Neuronal stem cell (in vitro differentiated cells): ENCODE measurements around the gene ARG2.

Source experiments
- DNase-seq: peaks from one replicate; pipeline ENCODE4 v3.0.0-alpha.2; 2013; ENCODE audit warnings: low spot score
- H2AFZ ChIP-seq: one replicate; pipeline ENCODE4 v1.6.1; 2013; ENCODE audit warnings: mild to moderate bottlenecking, low read length, inconsistent platforms
- H2AK5ac ChIP-seq: 2 replicates; pipeline ENCODE4 v1.6.1; 2013; ENCODE audit warnings: low read depth, mild to moderate bottlenecking, inconsistent platforms, low read length, moderate library complexity, mixed read lengths
- H2BK120ac ChIP-seq: 2 replicates; pipeline ENCODE4 v1.6.1; 2013; ENCODE audit warnings: low read depth, mild to moderate bottlenecking, inconsistent platforms, low read length, moderate library complexity, mixed read lengths
- H2BK12ac ChIP-seq: one replicate; pipeline ENCODE4 v1.6.1; 2013; ENCODE audit warnings: low read length, inconsistent platforms
- H2BK15ac ChIP-seq: 2 replicates; pipeline ENCODE4 v1.6.1; 2013; ENCODE audit warnings: mild to moderate bottlenecking, low read length, inconsistent platforms, mixed read lengths
- H2BK5ac ChIP-seq: one replicate; pipeline ENCODE4 v1.6.1; 2013; ENCODE audit warnings: inconsistent platforms, mild to moderate bottlenecking, low read length, moderate library complexity
- H3K14ac ChIP-seq: one replicate; pipeline ENCODE4 v1.6.1; 2013; ENCODE audit warnings: low read length, inconsistent platforms
- H3K18ac ChIP-seq: 2 replicates; pipeline ENCODE4 v1.6.1; 2013; ENCODE audit warnings: low read length, inconsistent platforms
- H3K23ac ChIP-seq: 2 replicates; pipeline ENCODE4 v1.6.1; 2013; ENCODE audit warnings: low read depth, mild to moderate bottlenecking, mixed read lengths, low read length, inconsistent platforms; ENCODE audit not compliant: poor library complexity
- H3K27ac ChIP-seq: replicated peaks from 3 replicates; pipeline ENCODE4 v1.5.1; 2013; ENCODE audit warnings: low read length, inconsistent platforms
- H3K27me3 ChIP-seq, 3 experiments: 2 replicates each; pipeline ENCODE4 v1.6.1; 2013; ENCODE audit warnings: low read length in 3 of 3, mild to moderate bottlenecking in 2 of 3, inconsistent platforms in 1 of 3, low read depth in 1 of 3, mixed read lengths in 1 of 3, moderate library complexity in 1 of 3; ENCODE audit not compliant: control insufficient read depth in 3 of 3, insufficient read depth in 3 of 3
- H3K36me3 ChIP-seq, 2 donors: replicated peaks in 1 of 2; 2 replicates each; pipeline ENCODE4 v1.6.1; 2013; ENCODE audit warnings: low read length in 2 of 2; ENCODE audit not compliant: control insufficient read depth in 2 of 2, insufficient read depth in 2 of 2
- H3K4ac ChIP-seq: 2 replicates; pipeline ENCODE4 v1.6.1; 2013; ENCODE audit warnings: inconsistent platforms, mild to moderate bottlenecking, low read length, moderate library complexity
- H3K4me1 ChIP-seq, 2 donors: 1 replicate in 1 of 2; 2 replicates in 1 of 2; pipeline ENCODE4 v1.6.1; 2013; ENCODE audit warnings: low read length in 2 of 2, low read depth in 1 of 2; ENCODE audit not compliant: control insufficient read depth in 2 of 2, insufficient read depth in 1 of 2
- H3K4me2 ChIP-seq: one replicate; pipeline ENCODE4 v1.6.1; 2013; ENCODE audit warnings: mild to moderate bottlenecking, low read length, inconsistent platforms; ENCODE audit not compliant: insufficient read depth, poor library complexity, severe bottlenecking
- H3K4me3 ChIP-seq, 2 donors: 2 replicates each; pipeline ENCODE4 v1.5.1; 2013; ENCODE audit warnings: low read length in 2 of 2, mild to moderate bottlenecking in 2 of 2, inconsistent platforms in 1 of 2, moderate library complexity in 1 of 2
- H3K79me1 ChIP-seq: one replicate; pipeline ENCODE4 v1.6.1; 2013; ENCODE audit warnings: low read depth, mild to moderate bottlenecking, inconsistent platforms, low read length, moderate library complexity
- H3K9ac ChIP-seq: one replicate; pipeline ENCODE4 v1.6.1; 2013; ENCODE audit warnings: mild to moderate bottlenecking, low read depth, low read length, inconsistent platforms; ENCODE audit not compliant: poor library complexity
- H3K9me3 ChIP-seq, 2 donors: replicated peaks in 1 of 2; 2 replicates each; pipeline versions ENCODE3 to v1.6.1; 2013; ENCODE audit warnings: low read length in 2 of 2, mild to moderate bottlenecking in 2 of 2, inconsistent platforms in 1 of 2, low read depth in 1 of 2, mixed read lengths in 1 of 2, moderate library complexity in 1 of 2; ENCODE audit not compliant: control insufficient read depth in 2 of 2, insufficient read depth in 1 of 2
- H4K8ac ChIP-seq: one replicate; pipeline ENCODE4 v1.6.1; 2013; ENCODE audit warnings: low read depth, mild to moderate bottlenecking, inconsistent platforms, low read length, moderate library complexity
- H4K91ac ChIP-seq: one replicate; pipeline ENCODE4 v1.6.1; 2013; ENCODE audit warnings: low read length, low read depth, mild to moderate bottlenecking, inconsistent platforms; ENCODE audit not compliant: poor library complexity
- WGBS, 2 donors: extraction: QIAGEN DNeasy Blood & Tissue Kit; methylation state at CpG; one replicate each; pipeline ENCODE4 v1.1.7; 2013; ENCODE audit warnings: missing lambda C conversion rate in 2 of 2, mixed read lengths in 1 of 2; ENCODE audit not compliant: insufficient read length in 2 of 2, insufficient replicate concordance in 1 of 2; ENCODE audit errors: extremely low coverage in 2 of 2; 5-methylcytosine and 5-hydroxymethylcytosine counted together

The ARG2 gene

DNA sequence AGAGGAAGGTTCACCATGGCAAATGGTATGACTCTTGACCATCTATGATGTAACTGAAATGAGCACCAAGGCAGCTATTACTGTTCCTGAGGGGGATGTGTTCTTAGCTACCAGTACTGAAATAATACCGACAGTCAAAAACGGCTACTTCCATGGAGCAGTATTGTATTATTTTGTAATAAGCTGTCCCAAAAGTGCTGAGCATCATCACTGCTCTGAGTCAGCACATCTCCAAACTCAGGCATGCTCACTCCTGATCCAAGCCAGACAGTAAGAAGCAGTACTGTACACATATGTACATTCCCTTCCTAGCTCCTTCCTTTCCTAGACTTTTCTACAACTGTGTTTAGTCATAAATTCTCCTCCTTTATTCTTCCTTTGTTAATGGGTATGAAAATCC is 46.1 kb downstream of the ARG2 start:
- no peak overlapping the region for H3K23ac ChIP-seq
- no peak overlapping the region for H3K14ac ChIP-seq
- H2BK12ac ChIP-seq: no peak overlapping the region
- H3K79me1 ChIP-seq: peaks cover 2% of the 10 kb centered on the region
- no peak overlapping the region for H3K18ac ChIP-seq
- no peak overlapping the region for H2AFZ ChIP-seq
- H2BK5ac ChIP-seq: no peak overlapping the region
- DNase-seq: no peak
- H2BK15ac ChIP-seq: no peak overlapping the region
- H3K9ac ChIP-seq: no peak overlapping the region
- no peak overlapping the region for H3K27ac ChIP-seq
- H4K8ac ChIP-seq: no peak overlapping the region
- H3K27me3 ChIP-seq: no peaks in the 10 kb centered on the region
- no peak overlapping the region for H2AK5ac ChIP-seq
- H3K4ac ChIP-seq: no peak overlapping the region
- no peaks in the 10 kb centered on the region for H3K4me1 ChIP-seq
- no CpG with 5 or more reads among the region's 2 CpGs for WGBS, 2 donors
- H2BK120ac ChIP-seq: no peak overlapping the region
- no peaks in the 10 kb centered on the region for H3K9me3 ChIP-seq
- H3K4me3 ChIP-seq: no peak overlapping the region
- peaks cover 0 to 17% of the 10 kb centered on the region in 2 donors for H3K36me3 ChIP-seq
- no peak overlapping the region for H4K91ac ChIP-seq
- no peak overlapping the region for H3K4me2 ChIP-seq

DNA sequence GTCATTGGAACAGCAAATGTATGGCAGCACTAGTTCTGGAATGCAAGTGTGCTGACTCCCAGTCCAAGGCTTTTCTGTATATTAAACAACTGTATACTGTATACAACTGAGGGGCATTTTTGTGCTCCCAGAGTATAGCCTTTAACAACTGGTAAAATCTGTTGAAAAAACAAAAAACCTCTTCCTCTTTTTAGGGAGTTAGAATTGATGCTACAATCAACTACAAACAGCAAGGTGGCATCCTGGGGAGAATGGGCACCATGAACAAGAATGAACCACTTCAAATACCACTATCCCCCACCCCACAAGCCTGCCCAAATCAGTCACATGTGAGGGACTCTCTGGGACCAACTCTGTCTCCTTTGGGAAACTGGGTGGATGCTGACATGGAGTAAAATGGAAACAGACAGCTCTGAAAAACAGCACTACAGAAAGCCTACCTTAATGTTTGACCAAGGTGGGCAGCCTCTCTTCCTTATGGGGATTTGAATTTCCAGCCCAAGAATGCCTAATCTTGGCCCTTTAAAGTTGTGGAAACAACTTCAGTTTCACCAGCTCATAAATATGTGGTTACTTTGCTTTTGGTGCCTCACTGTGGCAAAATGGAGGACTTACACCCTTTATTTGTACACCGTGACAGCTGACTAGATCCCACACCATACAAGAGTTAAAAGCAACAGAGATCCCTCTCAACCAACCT is 47.2 kb downstream of the ARG2 start:
- no peak overlapping the region for H3K4me2 ChIP-seq
- H2BK15ac ChIP-seq: no peak overlapping the region
- H3K23ac ChIP-seq: no peak overlapping the region
- no peak overlapping the region for H2BK120ac ChIP-seq
- no peak overlapping the region for H4K8ac ChIP-seq
- H3K79me1 ChIP-seq: peaks cover 2% of the 10 kb centered on the region
- H3K36me3 ChIP-seq: peaks cover 0 to 8% of the 10 kb centered on the region in 2 donors
- no peak overlapping the region for H2BK5ac ChIP-seq
- H2AFZ ChIP-seq: no peak overlapping the region
- WGBS, 2 donors: no CpG with 5 or more reads among the region's 1 CpG
- no peak overlapping the region for H3K4ac ChIP-seq
- H3K27ac ChIP-seq: no peak overlapping the region
- H2BK12ac ChIP-seq: no peak overlapping the region
- H2AK5ac ChIP-seq: no peak overlapping the region
- no peak overlapping the region for H4K91ac ChIP-seq
- H3K14ac ChIP-seq: no peak overlapping the region
- no peak overlapping the region for H3K4me3 ChIP-seq
- H3K18ac ChIP-seq: no peak overlapping the region
- H3K9ac ChIP-seq: no peak overlapping the region
- no peaks in the 10 kb centered on the region for H3K27me3 ChIP-seq
- DNase-seq: peak; percentile 27
- H3K4me1 ChIP-seq: no peaks in the 10 kb centered on the region
- H3K9me3 ChIP-seq: no peaks in the 10 kb centered on the region

- Histone ChIP-seq H3K4me3 (no peak overlapping the region), H3K23ac (no peak overlapping the region), H3K27ac (no peak overlapping the region), H3K18ac (no peak overlapping the region), H2BK15ac (no peak overlapping the region), H3K4me2 (no peak overlapping the region), H2AK5ac (no peak overlapping the region), H2BK5ac (no peak overlapping the region), H3K9ac (no peak overlapping the region), H4K8ac (no peak overlapping the region), H2BK12ac (no peak overlapping the region), H3K4ac (no peak overlapping the region), H2AFZ (no peak overlapping the region), H3K9me3 (no peaks in the 10 kb centered on the region), H3K36me3 (peaks cover 0 to 3% of the 10 kb centered on the region in 2 donors), H3K14ac (no peak overlapping the region), H4K91ac (no peak overlapping the region), H3K79me1 (peaks cover 2% of the 10 kb centered on the region), H3K4me1 (peaks cover 0 to under 1% of the 10 kb centered on the region in 2 donors), H2BK120ac (no peak overlapping the region), H3K27me3 (no peaks in the 10 kb centered on the region)
- no peak for DNase-seq
Measured at GRCh38 chr14:67668559-67668958, 48.8 kb downstream of the ARG2 start.

GRCh38 chr14:67673451-67673850 is 53.7 kb downstream of the ARG2 start:
- Histone ChIP-seq H3K9me3 (no peaks in the 10 kb centered on the region), H2BK15ac (no peak overlapping the region), H3K4ac (no peak overlapping the region), H3K27ac (no peak overlapping the region), H4K91ac (no peak overlapping the region), H2BK5ac (no peak overlapping the region), H3K79me1 (peaks cover 2% of the 10 kb centered on the region), H2BK12ac (no peak overlapping the region), H2AFZ (no peak overlapping the region), H3K23ac (no peak overlapping the region), H3K27me3 (no peaks in the 10 kb centered on the region), H3K4me3 (peak overlapping the region in 1 of 2 donors; percentile 60), H2BK120ac (no peak overlapping the region), H3K9ac (no peak overlapping the region), H4K8ac (no peak overlapping the region), H3K18ac (no peak overlapping the region), H3K4me1 (peaks cover 5 to 7% of the 10 kb centered on the region in 2 donors), H3K36me3 (peaks cover 11 to 26% of the 10 kb centered on the region in 2 donors), H2AK5ac (no peak overlapping the region), H3K4me2 (peak overlapping the region; percentile 70), H3K14ac (no peak overlapping the region)
- DNase-seq: no peak
- WGBS, 2 donors: no CpG with 5 or more reads among the region's 5 CpGs
